HEK293 (cell line): ENCODE results near the gene MYOC.

Experiments used
- CTCF ChIA-PET: fragments of 350-600 bp; formaldehyde crosslinking; extraction: SDS; loops from one replicate; lab custom pipeline; 2021; ENCODE audit warnings: antibody characterized with exemption; lab: Yijun Ruan, JAX
- POLR2A ChIA-PET: fragments of 300-600 bp; formaldehyde crosslinking; extraction: SDS; loops from one replicate; lab custom pipeline; 2020; ENCODE audit warnings: antibody characterized with exemption, inconsistent platforms; lab: Yijun Ruan, JAX
- H3K27ac ChIP-seq: fragments of 200-500 bp; sonication (Bioruptor generic); 2 replicates; pipeline ENCODE4 v1.5.1; 2014; ENCODE audit warnings: low read depth, low read length, control low read depth, inconsistent platforms; ENCODE audit errors: extremely low read depth
- H3K36me3 ChIP-seq, 2 experiments: fragments of 200-500 bp in 1 of 2; sonication (Bioruptor generic) in 1 of 2; 1 replicate in 1 of 2; 2 replicates in 1 of 2; pipeline ENCODE4 v1.5.1; 2014 to 2017; ENCODE audit warnings: inconsistent platforms in 2 of 2, low read length in 2 of 2; ENCODE audit not compliant: control insufficient read depth in 2 of 2, insufficient read depth in 1 of 2
- H3K4me1 ChIP-seq: fragments of 200-500 bp; sonication (Bioruptor generic); 2 replicates; pipeline ENCODE4 v1.5.1; 2014; ENCODE audit warnings: mild to moderate bottlenecking, low read length, inconsistent platforms; ENCODE audit not compliant: control insufficient read depth, insufficient read depth
- H3K4me3 ChIP-seq: 2 replicates; pipeline ENCODE4 v1.5.1; 2011; ENCODE audit warnings: low read depth, mild to moderate bottlenecking, control low read depth, low read length, moderate library complexity
- H3K9me3 ChIP-seq: fragments of 200-500 bp; sonication (Bioruptor generic); 2 replicates; pipeline ENCODE4 v1.5.1; 2014; ENCODE audit warnings: low read depth, low read length, inconsistent platforms; ENCODE audit not compliant: control insufficient read depth, insufficient read depth
- CTCF ChIP-seq: fragments of 450-650 bp; formaldehyde crosslinking; IDR thresholded peaks from 2 replicates; pipeline ENCODE4 v1.5.1; 2016; ENCODE audit warnings: missing biosample characterization, missing genetic modification characterization
- HOXC10 ChIP-seq: sonication (generic); formaldehyde crosslinking; IDR thresholded peaks from 2 replicates; pipeline ENCODE4 v1.8.1; 2023; ENCODE audit warnings: mild to moderate bottlenecking, missing genetic modification reagents
- HOXD13 ChIP-seq: sonication (generic); formaldehyde crosslinking; IDR thresholded peaks from 2 replicates; pipeline ENCODE4 v1.8.0; 2022; ENCODE audit warnings: missing genetic modification reagents, borderline replicate concordance
- PATZ1 ChIP-seq: fragments of 450-650 bp; formaldehyde crosslinking; IDR thresholded peaks from 2 replicates; pipeline ENCODE4 v1.5.1; 2016; ENCODE audit warnings: missing biosample characterization, missing genetic modification characterization
- TSHZ1 ChIP-seq: fragments of 450-650 bp; formaldehyde crosslinking; IDR thresholded peaks from 2 replicates; pipeline ENCODE4 v1.5.1; 2016; ENCODE audit warnings: missing biosample characterization, missing genetic modification characterization, borderline replicate concordance
- ZBTB17 ChIP-seq: fragments of 450-650 bp; formaldehyde crosslinking; IDR thresholded peaks from 2 replicates; pipeline ENCODE4 v1.5.1; 2016; ENCODE audit warnings: missing biosample characterization, missing genetic modification characterization
- ZIC2 ChIP-seq: fragments of 450-650 bp; formaldehyde crosslinking; IDR thresholded peaks from 2 replicates; pipeline ENCODE4 v1.5.1; 2016; ENCODE audit warnings: missing biosample characterization, missing genetic modification characterization
- ZNF121 ChIP-seq: fragments of 450-650 bp; formaldehyde crosslinking; IDR thresholded peaks from 2 replicates; pipeline ENCODE4 v1.5.1; 2016; ENCODE audit warnings: missing biosample characterization, missing genetic modification characterization
- ZNF148 ChIP-seq: fragments of 450-650 bp; formaldehyde crosslinking; IDR thresholded peaks from 2 replicates; pipeline ENCODE4 v1.5.0; 2017; ENCODE audit warnings: missing biosample characterization, missing genetic modification characterization, borderline replicate concordance
- ZNF211 ChIP-seq: fragments of 450-650 bp; formaldehyde crosslinking; IDR thresholded peaks from 2 replicates; pipeline ENCODE4 v1.5.1; 2016; ENCODE audit warnings: low read depth, missing biosample characterization, missing genetic modification characterization
- ZNF23 ChIP-seq: fragments of 450-650 bp; formaldehyde crosslinking; IDR thresholded peaks from 2 replicates; pipeline ENCODE4 v1.5.1; 2016; ENCODE audit warnings: missing biosample characterization, missing genetic modification characterization, borderline replicate concordance
- ZNF335 ChIP-seq: fragments of 450-650 bp; formaldehyde crosslinking; conservative IDR thresholded peaks from 2 replicates; pipeline ENCODE4 v1.5.1; 2016; ENCODE audit warnings: missing biosample characterization, missing genetic modification characterization
- ZNF366 ChIP-seq: fragments of 450-650 bp; formaldehyde crosslinking; conservative IDR thresholded peaks from 2 replicates; pipeline ENCODE4 v1.5.1; 2016; ENCODE audit warnings: missing biosample characterization, missing genetic modification characterization
- ZNF571 ChIP-seq: fragments of 450-650 bp; formaldehyde crosslinking; IDR thresholded peaks from 2 replicates; pipeline ENCODE4 v1.5.0; 2017; ENCODE audit warnings: missing biosample characterization, missing genetic modification characterization
- ZNF785 ChIP-seq: fragments of 450-650 bp; formaldehyde crosslinking; IDR thresholded peaks from 2 replicates; pipeline ENCODE4 v1.5.1; 2016; ENCODE audit warnings: missing biosample characterization, missing genetic modification characterization
- ZSCAN23 ChIP-seq: fragments of 450-650 bp; formaldehyde crosslinking; IDR thresholded peaks from 2 replicates; pipeline ENCODE4 v1.5.1; 2016; ENCODE audit warnings: missing biosample characterization, missing genetic modification characterization
- TF ChIP-seq, protein P1 (sequence below): sonication (generic); formaldehyde crosslinking; IDR thresholded peaks from 2 replicates; pipeline ENCODE4 v1.8.1; 2022; ENCODE audit warnings: mild to moderate bottlenecking, moderate library complexity, missing genetic modification reagents
- TF ChIP-seq, protein P2 (sequence below): fragments of 450-650 bp; formaldehyde crosslinking; IDR thresholded peaks from 2 replicates; pipeline ENCODE4 v1.5.1; 2016; ENCODE audit warnings: missing biosample characterization, missing genetic modification characterization

The MYOC gene

DNA sequence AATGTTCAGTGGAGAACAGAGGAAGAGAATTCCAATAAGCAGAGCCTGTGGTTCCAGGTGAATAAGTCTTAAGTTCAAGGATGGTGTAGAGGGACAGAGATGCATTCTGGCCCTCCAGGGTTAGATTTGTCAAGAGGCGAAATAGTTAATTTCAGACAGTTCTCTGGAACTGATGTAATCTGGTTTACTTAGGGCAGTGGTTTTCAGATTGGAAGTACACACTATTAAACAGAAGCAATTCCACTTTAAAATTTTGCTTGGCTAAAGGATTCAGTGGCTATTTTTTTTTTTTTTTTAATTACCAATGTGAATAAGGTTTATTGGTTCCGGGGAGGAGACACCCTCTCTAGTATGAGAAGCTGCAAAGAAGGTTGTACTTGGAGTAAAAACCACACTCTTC is 55.8 kb downstream of the MYOC start:
- no peak for TF ChIP-seq CTCF (tag by site-specific recombination)
- TF ChIP-seq ZBTB17 (tag by site-specific recombination) = no peak
- TF ChIP-seq ZIC2 (tag by site-specific recombination) = no peak
- TF ChIP-seq ZNF335 (tag by site-specific recombination) = no peak
- TF ChIP-seq PATZ1 (tag by site-specific recombination) = no peak
- TF ChIP-seq ZNF785 (tag by site-specific recombination) = no peak
- no peak for TF ChIP-seq ZNF571 (tag by site-specific recombination)
- TF ChIP-seq, protein P1, sequence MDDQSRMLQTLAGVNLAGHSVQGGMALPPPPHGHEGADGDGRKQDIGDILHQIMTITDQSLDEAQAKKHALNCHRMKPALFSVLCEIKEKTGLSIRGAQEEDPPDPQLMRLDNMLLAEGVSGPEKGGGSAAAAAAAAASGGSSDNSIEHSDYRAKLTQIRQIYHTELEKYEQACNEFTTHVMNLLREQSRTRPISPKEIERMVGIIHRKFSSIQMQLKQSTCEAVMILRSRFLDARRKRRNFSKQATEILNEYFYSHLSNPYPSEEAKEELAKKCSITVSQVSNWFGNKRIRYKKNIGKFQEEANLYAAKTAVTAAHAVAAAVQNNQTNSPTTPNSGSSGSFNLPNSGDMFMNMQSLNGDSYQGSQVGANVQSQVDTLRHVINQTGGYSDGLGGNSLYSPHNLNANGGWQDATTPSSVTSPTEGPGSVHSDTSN (CRISPR knock-in tag) = no peak
- no peak for TF ChIP-seq HOXC10
- TF ChIP-seq, protein P2, sequence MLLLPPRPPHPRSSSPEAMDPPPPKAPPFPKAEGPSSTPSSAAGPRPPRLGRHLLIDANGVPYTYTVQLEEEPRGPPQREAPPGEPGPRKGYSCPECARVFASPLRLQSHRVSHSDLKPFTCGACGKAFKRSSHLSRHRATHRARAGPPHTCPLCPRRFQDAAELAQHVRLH (tag by site-specific recombination) = no peak
- TF ChIP-seq ZNF23 = no peak
- ChIA-PET POLR2A (no interaction called here), CTCF (no interaction called here)
- Histone ChIP-seq H3K4me1 (no peaks in the 10 kb centered on the region), H3K9me3 (no peaks in the 10 kb centered on the region), H3K36me3 (peaks cover 11 to 27% of the 10 kb centered on the region in 2 experiments), H3K27ac (no peak overlapping the region), H3K4me3 (no peak overlapping the region)

- no peaks in the 10 kb centered on the region for H3K9me3 ChIP-seq
- no peak for TF ChIP-seq ZNF148 (tag by site-specific recombination)
- no peak for TF ChIP-seq TSHZ1
- no peak for TF ChIP-seq ZNF366
- no peak for TF ChIP-seq ZSCAN23
- no peak for TF ChIP-seq ZNF121 (tag by site-specific recombination)
- TF ChIP-seq HOXC10 = no peak
- no peak for TF ChIP-seq ZNF211 (tag by site-specific recombination)
- TF ChIP-seq HOXD13 (CRISPR knock-in tag) = no peak
- ChIA-PET CTCF (no interaction called here), POLR2A (no interaction called here)
- H3K36me3 ChIP-seq = peaks cover 17 to 33% of the 10 kb centered on the region in 2 experiments
- no peak overlapping the region for H3K4me3 ChIP-seq
- no peak overlapping the region for H3K27ac ChIP-seq
- no peaks in the 10 kb centered on the region for H3K4me1 ChIP-seq
Observed at GRCh38 chr1:171596119-171596518, 56.4 kb downstream of the MYOC start.
